NCI-H460 (cell line): ENCODE results near the gene LINGO3. TPM values are rescaled to one million over a fixed set of nuclear protein-coding genes. Genes with fewer than 3 reads are reported as not detected.

ENCODE experiments used
- DNase-seq: peaks from one replicate; pipeline ENCODE4 v3.0.0-alpha.2; 2016; ENCODE audit warnings: low read depth; ENCODE audit errors: extremely low read depth
- total RNA-seq: library from RNA; depleted of rRNA; stranded (reverse); fragments of >200 nt; shearing (Covaris generic); gene quantifications from 2 replicates; pipeline ENCODE4 v1.2.3, GENCODE V29; 2014

The LINGO3 gene
- total RNA-seq, 1 experiment from 2014 or later: 0.30 TPM

GRCh38 chr19:2328401-2329148, 20.6 kb upstream of the LINGO3 start, which contains the start of the genes LSM7 and SPPL2B:
Gene LSM7, minus strand, starts transcription at chr19:2328586. Its CDS starts 20 bp downstream, at chr19:2328566.
Gene SPPL2B, plus strand, starts transcription at chr19:2328684. Its CDS starts 26 bp downstream, at chr19:2328710.
- DNase-seq: peak; percentile 81

- DNase-seq: no peak
Observed at GRCh38 chr19:2327773-2328400, 19.9 kb upstream of the LINGO3 start.

GRCh38 chr19:2326699-2327360, 18.9 kb upstream of the LINGO3 start:
- no peak for DNase-seq

DNA sequence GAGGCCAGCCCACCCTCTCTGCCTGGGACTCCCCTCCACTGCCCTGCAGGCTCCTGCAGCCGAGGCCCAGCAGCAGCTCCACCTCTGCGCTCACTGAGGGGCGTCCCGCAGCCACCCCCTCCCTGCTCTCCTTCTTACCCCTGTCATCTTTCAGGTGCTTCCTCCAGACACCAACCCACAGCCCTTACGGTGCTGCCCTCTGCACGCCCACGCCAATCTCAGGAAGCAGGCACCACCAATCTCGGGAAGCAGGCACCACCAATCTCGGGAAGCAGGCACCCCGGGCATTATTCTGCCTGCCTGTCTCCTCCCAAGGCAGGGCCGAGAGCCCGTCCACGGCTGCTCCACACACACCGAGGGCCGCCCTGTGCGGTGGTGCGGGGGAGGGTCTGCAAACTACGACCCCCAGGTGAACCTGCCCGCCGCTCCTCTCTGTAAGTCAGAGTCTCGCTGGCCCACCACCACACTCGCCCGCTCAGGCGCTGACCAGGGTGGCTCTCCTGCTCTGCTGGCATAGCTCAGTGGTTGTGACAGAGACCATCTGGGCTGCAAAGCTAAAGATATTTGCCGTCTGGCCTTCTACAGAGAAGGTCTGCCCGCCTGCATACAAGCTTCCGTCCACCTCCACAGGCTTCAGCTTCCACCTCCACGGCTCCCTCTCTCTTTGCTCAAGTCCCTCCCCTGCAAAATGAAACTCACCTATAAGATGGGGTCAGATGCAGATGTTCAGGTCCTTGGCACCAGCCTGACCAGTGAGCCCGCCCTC, 17.5 kb upstream of the LINGO3 start:
- no peak for DNase-seq

DNA sequence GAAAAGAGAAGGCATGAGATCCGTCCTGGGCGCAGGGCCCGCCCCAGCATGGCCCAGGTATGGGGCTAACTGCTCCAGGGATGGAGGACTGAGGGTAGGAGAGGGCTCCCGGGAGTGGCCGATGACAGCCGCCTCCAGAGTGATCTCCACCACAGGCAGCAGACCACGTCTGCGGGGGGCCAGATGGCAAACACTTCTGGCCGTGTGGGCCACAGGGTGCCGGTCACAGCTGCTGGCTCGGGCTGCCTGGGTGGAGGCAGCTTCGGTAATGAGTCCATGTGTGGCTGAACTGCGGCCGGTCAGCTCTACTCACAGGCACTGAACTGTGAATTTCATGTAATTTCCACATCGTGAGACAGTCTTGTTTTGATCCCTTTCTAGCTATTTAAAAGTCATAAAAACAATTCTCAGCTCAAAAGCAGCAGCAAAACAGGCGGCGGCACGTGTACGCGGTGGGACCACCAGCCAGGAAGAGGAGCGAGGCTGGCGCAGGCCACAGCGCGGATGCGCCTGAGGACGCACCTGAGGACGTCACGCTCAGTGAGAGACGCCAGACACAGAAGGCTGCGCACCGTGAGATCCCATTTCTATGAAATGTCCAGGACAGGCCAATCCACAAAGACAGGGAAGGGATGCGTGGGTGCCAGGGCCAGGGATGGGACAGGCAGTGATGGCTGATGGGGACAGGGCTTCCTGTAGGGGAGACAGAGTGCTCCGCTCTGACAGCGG, 16.4 kb upstream of the LINGO3 start:
- no peak for DNase-seq

DNA sequence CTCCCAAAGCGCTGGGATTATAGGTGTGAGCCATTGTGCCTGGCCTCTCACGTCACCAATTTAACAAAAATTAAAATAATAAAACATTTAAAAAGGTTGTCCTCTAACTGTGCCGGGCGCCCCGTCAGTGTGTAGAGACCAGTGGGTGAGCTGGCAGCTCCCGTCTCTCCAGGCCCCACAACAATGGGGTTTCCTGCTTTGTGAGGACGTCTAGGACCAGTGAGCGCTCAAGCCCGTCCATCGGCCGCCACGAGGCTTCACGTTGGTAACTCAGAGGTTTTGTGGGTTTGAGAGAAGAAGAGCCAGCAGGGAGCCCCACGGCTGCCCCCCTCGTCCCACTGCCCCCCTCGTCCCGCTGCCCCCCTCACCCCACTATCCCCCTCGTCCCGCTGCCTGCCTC, 15.8 kb upstream of the LINGO3 start:
- no peak for DNase-seq

DNA sequence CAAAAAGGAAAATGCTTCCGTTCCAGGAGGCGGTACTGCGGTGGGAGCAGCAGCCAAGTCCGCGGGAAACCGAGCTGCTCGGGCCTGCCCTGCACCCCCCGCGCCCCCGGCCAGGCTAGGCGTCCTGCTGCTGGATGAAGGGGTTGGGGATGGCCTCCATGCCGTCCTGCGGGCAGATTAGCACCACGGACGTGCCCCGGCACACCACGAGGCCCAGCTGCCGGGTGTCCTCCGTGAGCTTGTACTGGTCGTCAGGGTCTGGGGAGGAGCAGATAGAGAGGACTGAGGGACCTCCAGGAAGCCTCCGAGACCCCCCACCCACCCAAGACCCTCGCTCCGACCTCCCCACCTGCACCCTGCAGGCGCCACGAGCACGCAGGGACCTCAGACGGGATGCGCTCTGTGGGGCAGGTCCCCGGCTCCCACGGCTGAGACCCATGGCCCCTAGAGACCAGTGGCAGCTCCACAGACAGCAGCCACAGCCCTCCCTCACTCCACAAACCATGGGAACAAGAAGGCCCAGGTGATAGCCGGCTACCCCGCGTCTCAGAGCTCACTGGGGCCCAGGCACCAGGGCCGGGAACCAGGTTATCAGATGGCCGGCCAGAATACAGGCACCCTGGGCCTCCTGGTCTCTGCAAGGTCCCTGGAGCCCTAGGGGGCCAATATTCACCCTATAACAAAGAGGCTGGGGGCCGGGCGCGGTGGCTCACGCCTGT, 13.8 kb upstream of the LINGO3 start:
- no peak for DNase-seq

DNA sequence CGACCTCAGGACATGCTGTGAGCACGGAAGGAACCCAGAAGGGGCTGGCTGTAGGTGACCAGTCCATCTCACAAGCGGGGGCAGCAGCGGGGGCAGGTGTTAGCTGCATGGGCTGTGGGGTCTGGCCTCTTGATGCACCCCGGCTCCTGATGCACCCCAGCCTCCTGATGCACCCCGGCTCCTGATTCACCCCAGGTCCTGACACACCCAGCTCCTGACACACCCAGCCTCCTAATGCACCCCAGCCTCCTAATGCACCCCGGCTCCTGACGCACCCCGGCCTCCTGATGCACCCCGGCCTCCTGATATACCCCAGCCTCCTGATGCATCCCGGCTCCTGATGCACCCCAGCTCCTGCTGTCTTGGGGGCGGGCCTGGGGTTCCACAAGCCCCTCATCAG, 13.0 kb upstream of the LINGO3 start:
- DNase-seq: no peak

DNA sequence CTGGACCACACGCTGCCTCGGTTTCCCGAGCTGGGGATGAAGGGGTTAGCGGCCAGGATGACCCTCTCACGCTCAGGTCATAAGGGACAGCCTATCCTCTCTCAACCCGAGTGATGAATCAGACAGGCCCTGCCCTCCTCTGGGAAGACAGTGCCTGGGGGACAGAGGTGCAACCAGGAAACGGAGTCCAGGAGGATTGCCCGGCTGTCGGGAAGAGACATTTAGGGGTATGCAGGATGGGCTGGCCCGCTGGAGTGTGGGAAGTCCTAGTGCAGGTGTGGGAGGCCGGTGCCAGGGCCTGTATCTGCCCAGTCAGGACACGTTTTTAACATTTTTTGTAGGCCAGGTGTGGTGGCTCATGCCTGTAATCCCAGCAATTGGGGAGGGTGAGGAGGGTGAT, 12.1 kb upstream of the LINGO3 start:
- DNase-seq: no peak

DNA sequence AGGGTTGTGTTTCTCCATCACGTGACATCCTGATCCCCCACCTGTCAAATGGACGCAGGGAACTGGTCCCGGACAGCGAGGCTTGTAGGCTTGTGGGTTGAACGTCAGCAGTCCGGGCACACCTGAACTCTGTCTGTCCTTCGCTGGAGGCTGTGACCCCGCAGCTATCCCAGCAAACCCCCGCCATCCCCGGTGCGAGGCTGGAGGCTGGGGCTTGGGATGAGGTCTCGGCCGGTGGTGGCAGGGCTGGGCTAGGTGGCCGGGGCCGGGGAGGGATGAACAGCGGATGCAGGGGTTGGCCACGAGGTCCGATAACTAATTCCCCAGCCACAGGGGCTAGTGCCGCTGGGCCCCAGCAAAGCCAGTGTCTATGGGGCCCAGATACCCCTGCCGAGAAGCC, 11.6 kb upstream of the LINGO3 start:
- no peak for DNase-seq

GRCh38 chr19:2318923-2319322, 11.0 kb upstream of the LINGO3 start:
- DNase-seq: no peak

GRCh38 chr19:2317756-2318155, 9.8 kb upstream of the LINGO3 start:
- no peak for DNase-seq

DNA sequence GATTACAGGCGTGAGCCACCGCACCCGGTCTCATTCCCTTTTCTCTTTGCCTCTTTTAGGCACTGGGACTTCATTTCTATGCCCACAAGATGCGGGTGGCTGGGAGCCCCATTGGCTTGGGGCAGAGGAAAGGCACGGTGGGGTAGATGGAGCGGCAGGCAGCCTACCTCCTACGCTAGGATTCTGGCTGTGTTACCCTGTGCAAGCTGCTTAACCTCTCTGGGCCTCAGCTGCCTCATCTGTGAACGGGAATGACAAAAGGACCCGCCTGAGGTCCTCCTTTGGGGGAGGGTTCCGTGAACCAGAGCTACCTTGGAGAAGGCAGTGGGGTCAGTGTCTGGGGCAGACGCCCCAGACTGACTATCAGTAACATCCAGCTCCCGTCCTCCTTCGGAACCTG, 9.3 kb upstream of the LINGO3 start:
- DNase-seq: no peak

GRCh38 chr19:2315818-2316353, 7.9 kb upstream of the LINGO3 start:
- peak; percentile 38 for DNase-seq

- DNase-seq: no peak
Observed at GRCh38 chr19:2315121-2315817, 7.3 kb upstream of the LINGO3 start.

- no peak for DNase-seq
Observed at GRCh38 chr19:2312820-2313501, 5.0 kb upstream of the LINGO3 start.

DNA sequence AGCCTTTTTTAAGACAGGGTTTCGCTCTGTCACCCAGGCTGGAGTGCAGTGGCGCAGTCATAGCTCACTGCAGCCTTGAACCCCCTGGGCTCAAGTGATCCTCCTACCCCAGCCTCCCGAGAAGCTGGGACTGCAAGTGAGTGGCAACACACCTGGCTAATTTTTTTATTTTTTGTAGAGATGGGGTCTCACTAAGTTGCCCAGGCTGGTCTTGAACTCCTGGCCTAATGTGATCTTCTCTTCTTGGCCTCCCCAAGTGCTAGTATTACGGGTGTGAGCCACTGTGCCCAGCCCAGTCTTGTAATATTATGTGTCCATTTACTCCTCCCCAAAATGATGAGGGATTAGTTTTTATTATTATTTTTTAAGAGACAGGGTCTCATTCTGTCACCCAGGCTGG, 3.1 kb upstream of the LINGO3 start:
- DNase-seq: no peak

DNA sequence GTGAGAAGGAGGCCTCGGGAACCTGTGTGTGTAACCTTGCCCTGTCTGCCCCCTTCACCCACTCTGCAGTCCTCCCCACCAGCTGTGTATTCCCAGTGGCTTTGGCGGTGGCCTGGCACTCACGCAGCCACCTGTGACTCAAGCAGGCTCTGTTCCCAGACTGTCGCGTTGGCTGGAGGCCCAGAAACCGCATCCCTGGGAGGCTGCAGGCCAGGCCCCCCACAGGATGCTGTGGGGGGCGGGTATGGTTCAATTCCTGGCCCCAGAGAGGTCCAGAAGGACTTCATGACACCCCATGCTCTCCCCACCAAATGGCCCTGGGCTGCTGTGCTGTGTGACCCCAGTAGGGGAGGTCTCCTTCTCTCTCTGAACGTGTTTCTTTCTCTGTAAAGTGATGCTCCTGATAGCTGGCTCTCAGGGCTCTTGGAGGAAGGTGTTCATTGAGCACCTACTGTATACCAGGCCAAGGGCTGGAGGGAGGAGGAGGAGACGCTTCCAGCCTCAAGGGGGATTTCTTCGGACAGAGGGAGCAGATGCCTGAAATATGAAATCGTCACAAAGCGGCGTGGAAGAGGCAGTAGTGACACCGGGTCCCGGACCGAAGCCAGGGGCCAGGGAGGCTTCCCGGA, 1.9 kb upstream of the LINGO3 start:
- no peak for DNase-seq
